HEK293T (cell line): ENCODE data around the gene TTC1.

Experiments used
- ARNT ChIP-seq: fragments of 450-650 bp; IDR thresholded peaks from 2 replicates; pipeline ENCODE4 v1.6.1; 2017; ENCODE audit warnings: mild to moderate bottlenecking
- BHLHE40 ChIP-seq: fragments of 450-650 bp; IDR thresholded peaks from 2 replicates; pipeline ENCODE4 v1.6.1; 2016; ENCODE audit warnings: mild to moderate bottlenecking, moderate library complexity, borderline replicate concordance
- CTBP1 ChIP-seq: fragments of 450-650 bp; IDR thresholded peaks from 2 replicates; pipeline ENCODE4 v1.6.1; 2016; ENCODE audit warnings: borderline replicate concordance
- ELF4 ChIP-seq: fragments of 450-650 bp; IDR thresholded peaks from 2 replicates; pipeline ENCODE4 v1.6.1; 2017; ENCODE audit warnings: antibody characterized with exemption
- HDGF ChIP-seq: fragments of 450-650 bp; IDR thresholded peaks from 2 replicates; pipeline ENCODE4 v1.6.1; 2017; ENCODE audit warnings: antibody characterized with exemption, borderline replicate concordance
- LEF1 ChIP-seq: fragments of 450-650 bp; IDR thresholded peaks from 2 replicates; pipeline ENCODE4 v1.6.1; 2017; ENCODE audit warnings: mild to moderate bottlenecking, borderline replicate concordance
- NFRKB ChIP-seq: fragments of 450-650 bp; IDR thresholded peaks from 2 replicates; pipeline ENCODE4 v1.6.1; 2016; ENCODE audit warnings: mild to moderate bottlenecking, moderate library complexity
- SP1 ChIP-seq: fragments of 450-650 bp; IDR thresholded peaks from 2 replicates; pipeline ENCODE4 v1.6.1; 2017
- SUZ12 ChIP-seq: fragments of 450-650 bp; IDR thresholded peaks from 2 replicates; pipeline ENCODE4 v1.6.1; 2016; ENCODE audit warnings: mild to moderate bottlenecking
- TARDBP ChIP-seq: fragments of 450-650 bp; IDR thresholded peaks from 2 replicates; pipeline ENCODE4 v1.6.1; 2016

- TF ChIP-seq SP1 (no peak), HDGF (no peak), LEF1 (no peak), CTBP1 (no peak), BHLHE40 (no peak), ELF4 (no peak), NFRKB (no peak), ARNT (no peak), TARDBP (no peak), SUZ12 (no peak)
Observed at GRCh38 chr5:160088805-160089204, 79.9 kb downstream of the TTC1 start.
